MM.1S (cell line): ENCODE measurements around the gene MPO.

Source experiments
- DNase-seq: peaks from one replicate; pipeline ENCODE4 v3.0.0-alpha.2; 2015
- H2AFZ ChIP-seq: fragments of 300-600 bp; sonication (generic); 2 replicates; pipeline ENCODE4 v1.6.0; 2016; ENCODE audit warnings: antibody characterized with exemption, low read length
- H3F3A ChIP-seq: fragments of 300-600 bp; sonication (generic); 2 replicates; pipeline ENCODE4 v1.6.1; 2016; ENCODE audit warnings: mild to moderate bottlenecking, antibody characterized with exemption, low read length, moderate library complexity, mixed read lengths; ENCODE audit not compliant: insufficient read depth
- H3K27ac ChIP-seq: fragments of 300-600 bp; sonication (generic); 2 replicates; pipeline ENCODE4 v1.5.1; 2016; ENCODE audit warnings: mild to moderate bottlenecking, low read length
- H3K27me3 ChIP-seq: fragments of 300-600 bp; sonication (generic); replicated peaks from 2 replicates; pipeline ENCODE4 v1.6.0; 2016; ENCODE audit warnings: low read length; ENCODE audit not compliant: insufficient read depth
- H3K36me3 ChIP-seq: fragments of 300-600 bp; sonication (generic); replicated peaks from 2 replicates; pipeline ENCODE4 v1.6.1; 2016; ENCODE audit warnings: mild to moderate bottlenecking, low read length, mixed read lengths; ENCODE audit not compliant: insufficient read depth
- H3K4me1 ChIP-seq: fragments of 300-600 bp; sonication (generic); 2 replicates; pipeline ENCODE4 v1.6.1; 2016; ENCODE audit warnings: low read length, mixed read lengths
- H3K4me2 ChIP-seq: fragments of 300-600 bp; sonication (generic); 2 replicates; pipeline ENCODE4 v1.6.0; 2016; ENCODE audit warnings: low read depth, low read length
- H3K4me3 ChIP-seq: fragments of 300-600 bp; sonication (generic); 2 replicates; pipeline ENCODE4 v1.5.1; 2016; ENCODE audit warnings: low read length, mixed read lengths
- H3K79me2 ChIP-seq: fragments of 300-600 bp; sonication (generic); 2 replicates; pipeline ENCODE4 v1.6.1; 2016; ENCODE audit warnings: mixed run types, low read length, mixed read lengths
- H3K9ac ChIP-seq: fragments of 300-600 bp; sonication (generic); 2 replicates; pipeline ENCODE4 v1.6.1; 2016; ENCODE audit warnings: low read length, mixed read lengths
- H3K9me2 ChIP-seq: fragments of 300-600 bp; sonication (generic); replicated peaks from 2 replicates; pipeline ENCODE4 v1.6.1; 2016; ENCODE audit warnings: mild to moderate bottlenecking, low read length, mixed read lengths; ENCODE audit not compliant: insufficient read depth
- H3K9me3 ChIP-seq: fragments of 300-600 bp; sonication (generic); replicated peaks from 2 replicates; pipeline ENCODE4 v1.6.1; 2016; ENCODE audit warnings: mild to moderate bottlenecking, low read length, mixed read lengths; ENCODE audit not compliant: insufficient read depth
- H4K20me1 ChIP-seq: fragments of 300-600 bp; sonication (generic); 2 replicates; pipeline ENCODE4 v1.6.1; 2016; ENCODE audit warnings: mild to moderate bottlenecking, low read length, moderate library complexity, mixed read lengths; ENCODE audit not compliant: insufficient read depth
- EZH2 ChIP-seq: fragments of 300-600 bp; sonication (generic); optimal IDR thresholded peaks from 2 replicates; pipeline ENCODE3; 2017; ENCODE audit warnings: low read depth, mild to moderate bottlenecking, antibody characterized with exemption, low read length, mixed read lengths
- EZH2phosphoT487 ChIP-seq: fragments of 300-600 bp; sonication (generic); IDR thresholded peaks from 2 replicates; pipeline ENCODE4 v1.6.1; 2018; ENCODE audit warnings: antibody characterized with exemption, low read length
- TF ChIP-seq, protein P1 (sequence below): fragments of 300-600 bp; sonication (generic); IDR thresholded peaks from 2 replicates; pipeline ENCODE4 v1.5.1; 2016; ENCODE audit warnings: antibody characterized with exemption, low read length, mixed read lengths

MPO gene

DNA sequence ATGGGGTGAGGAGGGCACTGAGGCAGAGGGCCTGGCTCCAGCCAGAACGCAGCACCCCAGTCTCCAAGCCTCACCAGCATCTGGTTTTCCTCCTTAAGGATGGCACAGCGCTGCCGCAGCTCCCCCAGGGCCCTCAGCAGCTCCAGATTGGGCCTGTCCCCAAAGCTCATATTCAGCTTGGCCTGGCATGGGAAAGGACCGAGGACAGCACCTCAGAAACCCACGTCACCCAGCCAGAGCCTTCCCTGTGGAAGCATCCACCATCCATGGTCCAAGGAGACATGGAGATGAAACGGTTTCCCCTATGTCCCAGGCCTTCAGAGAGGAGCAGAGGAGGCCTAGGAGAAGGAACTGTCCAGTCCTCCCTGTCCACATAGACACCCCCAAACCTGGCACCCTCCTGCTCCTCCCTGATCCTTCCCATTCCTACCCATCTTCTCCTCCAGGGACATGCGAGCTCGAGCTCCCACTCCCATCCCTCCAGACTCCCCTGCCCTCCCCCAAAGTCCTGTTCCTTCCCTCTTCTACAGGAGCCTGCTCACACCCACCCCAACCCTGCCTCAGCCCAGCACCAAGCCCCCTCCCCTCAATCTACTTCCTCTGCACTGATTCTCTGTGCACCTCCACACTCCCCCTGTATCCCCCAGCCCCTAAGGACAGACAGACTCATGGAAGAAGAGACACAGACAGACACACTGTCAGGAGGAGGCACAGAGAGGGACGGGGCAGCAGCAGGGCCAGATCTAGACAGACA is 46.1 kb upstream of the MPO start:
- H3K4me1 ChIP-seq: peaks cover 31% of the 10 kb centered on the region
- no peak for DNase-seq

DNA sequence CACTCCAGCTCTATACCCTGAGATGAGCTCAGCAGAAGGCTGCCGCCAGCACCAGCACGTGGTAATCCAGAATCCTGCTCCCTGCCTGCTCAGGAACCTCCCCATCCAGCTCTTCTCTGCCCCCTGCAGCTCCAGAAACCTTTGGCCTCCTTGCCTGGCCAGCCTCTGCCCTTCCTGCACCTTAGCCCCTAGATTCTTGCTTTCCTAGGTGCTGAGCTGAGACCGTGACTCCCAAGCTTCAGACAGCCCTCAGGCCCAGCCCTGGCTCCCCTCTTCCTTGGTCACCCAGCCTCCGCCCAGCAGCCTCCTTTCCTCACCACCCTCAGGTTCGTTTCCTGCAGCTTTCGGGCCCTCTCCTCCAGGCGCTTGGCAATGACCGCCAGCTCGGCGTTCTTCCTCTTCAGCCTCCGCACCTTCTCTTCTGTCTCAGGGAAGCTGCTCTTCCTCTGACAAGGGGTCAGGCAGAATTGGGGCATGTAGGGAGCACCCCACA is 45.3 kb upstream of the MPO start:
- H3K9me3 ChIP-seq: no peaks in the 10 kb centered on the region
- H3K4me2 ChIP-seq: no peak overlapping the region
- peaks cover 8% of the 10 kb centered on the region; the same call in 1 of the 2 replicates for H4K20me1 ChIP-seq
- no peak overlapping the region for H3K27ac ChIP-seq
- DNase-seq: no peak
- peaks cover 31% of the 10 kb centered on the region for H3K4me1 ChIP-seq
- peaks cover 10% of the 10 kb centered on the region for H3K79me2 ChIP-seq
- H3K9me2 ChIP-seq: no peaks in the 10 kb centered on the region
- H3K27me3 ChIP-seq: 0 out of 2 replicates have a peak, but pooled peaks cover 7% of the 10 kb centered on the region
- no peak overlapping the region for H3K9ac ChIP-seq
- H3K4me3 ChIP-seq: no peak overlapping the region
- H3K36me3 ChIP-seq: 0 out of 2 replicates have a peak, but pooled peaks cover 4% of the 10 kb centered on the region
- H3F3A ChIP-seq: peaks cover 54% of the 10 kb centered on the region
- H2AFZ ChIP-seq: no peak overlapping the region
- no peak for TF ChIP-seq EZH2
- TF ChIP-seq, protein P1, sequence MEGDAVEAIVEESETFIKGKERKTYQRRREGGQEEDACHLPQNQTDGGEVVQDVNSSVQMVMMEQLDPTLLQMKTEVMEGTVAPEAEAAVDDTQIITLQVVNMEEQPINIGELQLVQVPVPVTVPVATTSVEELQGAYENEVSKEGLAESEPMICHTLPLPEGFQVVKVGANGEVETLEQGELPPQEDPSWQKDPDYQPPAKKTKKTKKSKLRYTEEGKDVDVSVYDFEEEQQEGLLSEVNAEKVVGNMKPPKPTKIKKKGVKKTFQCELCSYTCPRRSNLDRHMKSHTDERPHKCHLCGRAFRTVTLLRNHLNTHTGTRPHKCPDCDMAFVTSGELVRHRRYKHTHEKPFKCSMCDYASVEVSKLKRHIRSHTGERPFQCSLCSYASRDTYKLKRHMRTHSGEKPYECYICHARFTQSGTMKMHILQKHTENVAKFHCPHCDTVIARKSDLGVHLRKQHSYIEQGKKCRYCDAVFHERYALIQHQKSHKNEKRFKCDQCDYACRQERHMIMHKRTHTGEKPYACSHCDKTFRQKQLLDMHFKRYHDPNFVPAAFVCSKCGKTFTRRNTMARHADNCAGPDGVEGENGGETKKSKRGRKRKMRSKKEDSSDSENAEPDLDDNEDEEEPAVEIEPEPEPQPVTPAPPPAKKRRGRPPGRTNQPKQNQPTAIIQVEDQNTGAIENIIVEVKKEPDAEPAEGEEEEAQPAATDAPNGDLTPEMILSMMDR: no peak
- TF ChIP-seq EZH2phosphoT487: no peak

More for the DNA sequence above, 46.1 kb upstream of the MPO start:
- Histone ChIP-seq H3K27me3 (0 out of 2 replicates have a peak, but pooled peaks cover 7% of the 10 kb centered on the region), H4K20me1 (peaks cover 16% of the 10 kb centered on the region; the same call in 1 of the 2 replicates), H3K79me2 (peaks cover 18% of the 10 kb centered on the region), H3K9me3 (no peaks in the 10 kb centered on the region), H3K27ac (no peak overlapping the region), H3F3A (peaks cover 62% of the 10 kb centered on the region), H3K4me3 (no peak overlapping the region), H3K9ac (no peak overlapping the region), H3K36me3 (peaks cover 11% of the 10 kb centered on the region), H3K9me2 (no peaks in the 10 kb centered on the region), H3K4me2 (no peak overlapping the region), H2AFZ (no peak overlapping the region)
- TF ChIP-seq EZH2phosphoT487 (no peak), EZH2 (no peak)
- TF ChIP-seq, protein P1: no peak

- no peaks in the 10 kb centered on the region for H3K9me3 ChIP-seq
- H3K27ac ChIP-seq: no peak overlapping the region
- DNase-seq: no peak
Measured at GRCh38 chr17:58325289-58325726, 44.6 kb upstream of the MPO start.

More at GRCh38 chr17:58325289-58325726, 44.6 kb upstream of the MPO start:
- H3K36me3 ChIP-seq: no peaks in the 10 kb centered on the region
- peaks cover 3% of the 10 kb centered on the region; the same call in 1 of the 2 replicates for H3K79me2 ChIP-seq
- no peak overlapping the region for H2AFZ ChIP-seq
- peak overlapping the region; percentile 43; the same call in 1 of the 2 replicates for H3K4me2 ChIP-seq
- H3K9ac ChIP-seq: no peak overlapping the region
- no peaks in the 10 kb centered on the region for H3K9me2 ChIP-seq
- H3K4me3 ChIP-seq: no peak overlapping the region
- peaks cover under 1% of the 10 kb centered on the region; the same call in 1 of the 2 replicates for H4K20me1 ChIP-seq
- peaks cover 29% of the 10 kb centered on the region for H3K4me1 ChIP-seq
- H3K27me3 ChIP-seq: 0 out of 2 replicates have a peak, but pooled peaks cover 7% of the 10 kb centered on the region
- TF ChIP-seq, protein P1: no peak
- no peak for TF ChIP-seq EZH2
- TF ChIP-seq EZH2phosphoT487: no peak
- H3F3A ChIP-seq: peaks cover 47% of the 10 kb centered on the region
